ENCODE data around the gene ZNF407.
"Not testable (repeated sequence)": the region's sequence is repeated elsewhere in the genome, so short reads cannot be mapped to it uniquely, and the experiment has no call there.

ZNF407 gene

GRCh38 chr18:74951165-74951760 is 353.6 kb downstream of the ZNF407 start:
- DNase-seq = no peak
- in situ Hi-C loops (cut with HindIII; ENCODE audit: low pct_ligation_motif_present, low pct_unique_long_range_greater_than_20kb, low sequenced_read_pairs) = no loop called here

DNA sequence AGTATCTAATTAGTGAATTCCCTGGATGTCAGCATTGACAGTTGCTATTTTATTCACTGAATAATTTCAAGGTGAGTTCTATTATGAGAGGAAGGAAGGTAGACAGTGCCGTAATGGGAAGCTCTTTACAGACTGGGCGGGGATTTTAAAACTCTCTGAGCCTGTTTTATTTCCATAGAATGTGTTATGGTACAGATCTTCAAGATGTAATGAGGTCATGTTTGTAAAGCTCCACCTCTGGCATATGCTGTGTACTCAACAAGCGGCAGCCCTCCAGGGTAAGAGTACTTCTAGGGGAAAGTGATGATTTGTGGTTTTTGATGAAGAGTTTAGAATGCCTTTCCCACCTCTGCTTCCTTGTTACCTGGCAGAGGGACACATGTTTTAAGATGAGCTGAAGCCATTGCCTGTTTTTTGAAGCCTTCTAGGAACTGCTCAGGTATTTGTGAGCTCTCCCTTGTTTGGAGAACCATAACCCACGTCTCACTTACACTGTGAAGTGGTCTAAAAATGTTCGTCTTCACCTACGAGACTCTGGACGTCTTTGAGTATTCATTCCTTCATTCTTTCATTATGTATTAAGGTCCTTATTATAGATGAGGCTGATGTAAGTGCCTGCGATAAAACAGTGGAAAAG is 360.0 kb downstream of the ZNF407 start:
- in situ Hi-C loops (cut with HindIII; ENCODE audit: low pct_ligation_motif_present, low pct_unique_long_range_greater_than_20kb, low sequenced_read_pairs) = no loop called here
- no peak for DNase-seq

DNA sequence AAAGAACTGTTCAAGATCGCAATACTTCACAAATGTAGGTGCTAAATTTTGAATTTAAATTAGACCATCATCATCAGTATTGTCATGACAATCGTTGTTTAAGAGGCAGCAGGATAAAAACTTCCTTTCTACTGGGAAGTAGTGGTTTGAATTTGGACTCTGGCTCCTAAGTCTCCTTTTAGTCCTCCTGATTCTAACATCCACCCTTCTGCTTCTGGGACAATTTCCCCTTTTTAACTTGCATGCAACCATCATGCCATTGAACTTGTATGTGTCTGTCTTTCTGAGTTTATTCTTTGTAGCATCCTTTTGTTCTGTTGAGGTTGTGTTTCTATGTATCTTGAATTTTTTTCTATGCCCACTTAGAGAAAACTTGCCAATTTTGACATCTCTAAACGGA is 361.5 kb downstream of the ZNF407 start:
- DNase-seq = no peak
- in situ Hi-C loops (cut with HindIII; ENCODE audit: low pct_ligation_motif_present, low pct_unique_long_range_greater_than_20kb, low sequenced_read_pairs) = no loop called here

DNA sequence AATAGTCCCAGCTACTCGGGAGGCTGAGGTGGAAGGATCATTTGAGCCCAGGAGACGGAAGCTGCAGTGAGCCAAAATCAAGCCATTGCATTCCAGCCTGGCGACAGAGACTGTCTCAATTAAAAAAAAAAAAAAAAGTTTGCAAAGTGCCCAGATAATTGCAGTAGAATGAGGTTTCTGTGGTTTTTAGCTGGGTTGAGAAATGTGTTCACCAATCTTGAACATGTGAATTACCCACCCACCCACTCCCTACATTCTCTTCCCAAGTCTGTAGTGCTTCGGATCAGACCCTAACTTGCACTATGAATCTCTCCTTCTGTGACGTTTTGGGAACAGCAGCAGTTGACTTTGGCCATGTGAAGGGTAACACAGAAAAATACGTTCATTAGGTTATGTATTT is 363.9 kb downstream of the ZNF407 start:
- in situ Hi-C loops (cut with HindIII; ENCODE audit: low pct_ligation_motif_present, low pct_unique_long_range_greater_than_20kb, low sequenced_read_pairs) = no loop called here
- no peak for DNase-seq

GRCh38 chr18:74963820-74964446 is 366.3 kb downstream of the ZNF407 start:
- peak; percentile 47 for DNase-seq
- in situ Hi-C loops (cut with HindIII; ENCODE audit: low pct_ligation_motif_present, low pct_unique_long_range_greater_than_20kb, low sequenced_read_pairs) = no loop called here

DNA sequence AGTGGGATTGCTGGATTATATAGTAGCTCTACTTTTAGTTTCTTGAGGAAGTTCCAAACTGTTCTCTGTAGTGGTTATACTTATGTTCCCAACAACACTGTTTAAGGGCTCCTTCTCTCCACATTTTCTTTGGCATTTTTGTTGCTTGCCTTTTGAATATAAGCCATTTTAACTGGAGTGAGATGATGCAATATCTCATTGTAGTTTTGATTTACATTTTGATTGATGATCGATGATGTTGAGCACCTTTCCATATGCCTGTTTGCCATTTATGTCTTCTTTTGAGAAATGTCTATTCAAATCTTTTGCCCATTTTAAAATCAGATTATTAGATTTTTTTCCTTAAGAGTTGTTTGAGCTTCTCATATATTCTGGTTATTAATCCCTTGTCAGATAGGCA is 368.0 kb downstream of the ZNF407 start:
- in situ Hi-C loops (cut with HindIII; ENCODE audit: low pct_ligation_motif_present, low pct_unique_long_range_greater_than_20kb, low sequenced_read_pairs) = no loop called here
- no peak for DNase-seq

DNA sequence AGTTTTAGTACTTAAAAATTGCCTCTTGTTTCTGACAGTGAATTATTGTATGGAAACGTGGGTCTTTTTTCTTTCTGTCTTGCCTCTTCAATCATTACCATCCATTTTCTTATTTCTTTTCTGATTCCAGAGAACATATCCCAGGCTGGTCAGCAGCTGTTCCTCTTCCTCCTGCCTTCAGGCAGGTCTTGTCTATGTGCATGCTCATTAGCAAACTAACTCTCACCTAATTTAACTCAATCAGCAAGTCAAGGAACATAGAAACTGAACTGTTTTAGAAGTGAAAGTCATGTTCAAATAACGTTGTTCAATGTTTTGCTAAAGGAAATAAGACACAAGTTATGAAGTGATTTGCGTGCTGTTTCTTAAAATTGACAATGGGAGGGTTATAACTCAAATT is 369.8 kb downstream of the ZNF407 start:
- in situ Hi-C loops (cut with HindIII; ENCODE audit: low pct_ligation_motif_present, low pct_unique_long_range_greater_than_20kb, low sequenced_read_pairs) = no loop called here
- DNase-seq = no peak

- no peak for DNase-seq
- in situ Hi-C loops (cut with HindIII; ENCODE audit: low pct_ligation_motif_present, low pct_unique_long_range_greater_than_20kb, low sequenced_read_pairs) = no loop called here
Measured at GRCh38 chr18:74967979-74968378, 370.3 kb downstream of the ZNF407 start.

- DNase-seq; in situ Hi-C loops (cut with HindIII; ENCODE audit: low pct_ligation_motif_present, low pct_unique_long_range_greater_than_20kb, low sequenced_read_pairs): not testable (repeated sequence)
Measured at GRCh38 chr18:74971358-74971757, 373.7 kb downstream of the ZNF407 start.

GRCh38 chr18:74971776-74972175 is 374.1 kb downstream of the ZNF407 start:
- in situ Hi-C loops (cut with HindIII; ENCODE audit: low pct_ligation_motif_present, low pct_unique_long_range_greater_than_20kb, low sequenced_read_pairs); DNase-seq: not testable (repeated sequence)

DNA sequence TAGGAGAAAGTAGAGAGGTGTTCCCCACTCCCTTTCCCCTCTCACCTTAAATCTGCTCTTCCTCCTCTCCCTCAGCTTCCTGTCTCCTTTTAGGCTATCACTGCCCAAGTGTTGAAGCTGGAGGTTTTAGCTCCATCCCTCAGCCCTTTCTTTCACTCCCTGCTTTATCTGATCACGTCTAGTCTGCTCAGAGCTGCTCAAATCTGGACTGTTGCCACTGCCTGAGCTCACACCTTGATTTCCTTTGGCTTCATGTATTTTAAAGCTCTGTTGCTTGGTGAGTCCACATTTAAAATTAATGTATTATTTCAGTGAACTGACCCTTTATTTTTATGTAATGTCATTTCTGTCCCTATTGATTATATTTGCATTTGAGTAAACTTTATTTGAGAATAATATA is 374.7 kb downstream of the ZNF407 start:
- DNase-seq = no peak
- in situ Hi-C loops (cut with HindIII; ENCODE audit: low pct_ligation_motif_present, low pct_unique_long_range_greater_than_20kb, low sequenced_read_pairs) = no loop called here

DNA sequence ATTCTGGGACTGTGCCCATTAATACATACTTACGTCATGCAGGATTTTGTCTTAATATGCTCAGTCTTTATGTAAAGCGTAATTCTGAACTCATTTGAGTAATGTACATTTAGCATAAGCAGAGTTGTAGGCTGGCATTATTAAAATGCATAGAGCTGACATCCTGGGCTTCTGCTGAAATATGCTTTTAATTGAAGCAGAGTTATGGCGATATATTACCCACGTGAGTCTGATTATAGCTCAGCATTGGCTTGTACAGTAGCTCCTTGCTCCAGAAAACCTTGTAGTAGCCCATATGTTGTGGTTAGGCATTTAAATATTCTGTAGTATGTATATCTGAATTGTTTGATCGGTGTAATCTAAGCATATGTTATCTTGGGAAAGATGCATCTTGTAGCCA is 377.3 kb downstream of the ZNF407 start:
- in situ Hi-C loops (cut with HindIII; ENCODE audit: low pct_ligation_motif_present, low pct_unique_long_range_greater_than_20kb, low sequenced_read_pairs) = no loop called here
- DNase-seq = no peak

GRCh38 chr18:74976331-74976909 is 378.8 kb downstream of the ZNF407 start:
- in situ Hi-C loops (cut with HindIII; ENCODE audit: low pct_ligation_motif_present, low pct_unique_long_range_greater_than_20kb, low sequenced_read_pairs) = no loop called here
- DNase-seq = no peak

- DNase-seq = no peak
- in situ Hi-C loops (cut with HindIII; ENCODE audit: low pct_ligation_motif_present, low pct_unique_long_range_greater_than_20kb, low sequenced_read_pairs) = no loop called here
Measured at GRCh38 chr18:74977041-74977440, 379.4 kb downstream of the ZNF407 start.

DNA sequence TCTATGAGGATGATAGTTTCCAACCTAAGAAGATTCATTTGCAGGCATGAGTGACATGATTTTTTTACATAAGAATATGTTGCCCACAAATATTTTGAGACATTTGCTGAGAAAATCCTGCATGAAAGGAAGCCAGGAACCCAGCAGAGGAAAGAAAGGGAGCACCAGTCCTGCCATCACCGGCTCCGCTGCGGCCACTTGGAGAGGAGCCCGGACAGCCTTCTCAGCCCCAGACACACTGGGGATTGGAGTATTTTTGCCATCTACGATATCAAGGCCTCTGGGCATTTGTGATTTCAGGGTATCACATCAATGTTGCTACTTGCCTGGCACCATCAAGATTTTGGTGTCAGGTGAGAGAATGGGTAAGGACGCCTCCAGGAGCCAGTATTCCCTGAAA is 383.0 kb downstream of the ZNF407 start:
- in situ Hi-C loops (cut with HindIII; ENCODE audit: low pct_ligation_motif_present, low pct_unique_long_range_greater_than_20kb, low sequenced_read_pairs) = no loop called here
- no peak for DNase-seq

DNA sequence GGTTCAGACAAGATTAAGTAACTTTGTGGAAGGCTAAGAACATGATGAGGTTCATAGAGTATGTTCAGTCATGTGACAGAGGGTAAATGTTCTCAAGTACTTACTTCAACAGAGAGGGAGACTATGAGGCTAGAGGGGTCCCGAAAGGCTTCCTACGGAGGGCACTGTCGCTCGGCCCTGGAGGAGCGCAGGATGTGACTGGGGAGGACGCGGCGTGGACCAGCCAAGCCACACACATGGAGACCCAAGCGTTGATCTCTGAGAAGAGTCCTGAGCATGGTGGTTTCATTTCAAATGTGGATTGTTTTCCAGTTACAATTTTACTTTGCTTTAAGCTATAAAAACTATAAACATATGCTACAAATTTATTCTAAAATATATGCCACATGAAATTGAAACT is 383.8 kb downstream of the ZNF407 start:
- in situ Hi-C loops (cut with HindIII; ENCODE audit: low pct_ligation_motif_present, low pct_unique_long_range_greater_than_20kb, low sequenced_read_pairs) = no loop called here
- DNase-seq = no peak

GRCh38 chr18:74982946-74983635 is 385.4 kb downstream of the ZNF407 start:
- DNase-seq = no peak
- in situ Hi-C loops (cut with HindIII; ENCODE audit: low pct_ligation_motif_present, low pct_unique_long_range_greater_than_20kb, low sequenced_read_pairs) = no loop called here

DNA sequence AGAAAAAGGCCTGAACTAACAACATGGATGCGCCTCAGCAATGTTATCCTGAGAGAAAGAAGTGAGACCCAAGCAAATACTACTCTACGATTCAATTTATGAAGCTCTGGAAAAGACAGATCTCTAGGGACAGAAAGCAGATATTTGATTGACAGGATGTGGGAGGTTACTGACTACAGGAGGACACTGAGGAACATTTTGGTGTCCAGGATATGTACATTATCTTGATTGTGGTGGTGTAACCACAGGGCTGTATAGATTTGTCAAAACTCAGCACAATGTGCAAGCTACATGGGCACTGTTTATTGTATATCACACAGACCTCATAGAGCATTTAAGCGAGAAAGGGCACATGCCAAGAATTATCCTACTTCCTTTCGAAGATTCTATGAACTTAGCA is 391.5 kb downstream of the ZNF407 start:
- in situ Hi-C loops (cut with HindIII; ENCODE audit: low pct_ligation_motif_present, low pct_unique_long_range_greater_than_20kb, low sequenced_read_pairs) = no loop called here
- no peak for DNase-seq

GRCh38 chr18:74990563-74991081 is 393.0 kb downstream of the ZNF407 start:
- in situ Hi-C loops (cut with HindIII; ENCODE audit: low pct_ligation_motif_present, low pct_unique_long_range_greater_than_20kb, low sequenced_read_pairs) = no loop called here
- DNase-seq = no peak
